Epithelial cell of proximal tubule (primary cell): ENCODE data around the gene AVPI1. TPM values are rescaled to one million over a fixed set of nuclear protein-coding genes. Genes with fewer than 3 reads are reported as not detected.
"Not testable (repeated sequence)": the region's sequence is repeated elsewhere in the genome, so short reads cannot be mapped to it uniquely, and the experiment has no call there.

Source experiments
- DNase-seq: peaks from one replicate; pipeline ENCODE4 v3.0.0-alpha.2; 2011; ENCODE audit warnings: low read depth
- H3K4me3 ChIP-seq: 2 replicates; pipeline ENCODE4 v1.5.1; 2011; ENCODE audit warnings: low read depth, mild to moderate bottlenecking, low read length
- CTCF ChIP-seq: conservative IDR thresholded peaks from 2 replicates; pipeline ENCODE4 v1.5.1; 2012; ENCODE audit warnings: low read depth, mild to moderate bottlenecking, low read length
- total RNA-seq: library from RNA; depleted of rRNA; stranded (reverse); fragments of >200 nt; gene quantifications from 2 replicates; pipeline ENCODE4 v1.2.3, GENCODE V29; 2015

The AVPI1 gene
- total RNA-seq, 1 donor from 2014 or later, result 6.5 TPM

- no peak for TF ChIP-seq CTCF
- no peak for DNase-seq
- no peak overlapping the region for H3K4me3 ChIP-seq
Observed at GRCh38 chr10:97664282-97664850, 22.7 kb downstream of the AVPI1 start.

- H3K4me3 ChIP-seq, result no peak overlapping the region
- TF ChIP-seq CTCF, result no peak
- DNase-seq, result no peak
Observed at GRCh38 chr10:97659589-97659988, 27.5 kb downstream of the AVPI1 start.

- H3K4me3 ChIP-seq, result no peak overlapping the region
- TF ChIP-seq CTCF, result no peak
- no peak for DNase-seq
Observed at GRCh38 chr10:97656777-97657176, 30.3 kb downstream of the AVPI1 start.

GRCh38 chr10:97651773-97652172, 35.3 kb downstream of the AVPI1 start:
- TF ChIP-seq CTCF, result no peak
- H3K4me3 ChIP-seq, result no peak overlapping the region
- DNase-seq, result no peak

- no peak overlapping the region for H3K4me3 ChIP-seq
- no peak for DNase-seq
- TF ChIP-seq CTCF, result no peak
Observed at GRCh38 chr10:97650726-97651125, 36.3 kb downstream of the AVPI1 start.

- H3K4me3 ChIP-seq, DNase-seq: not testable (repeated sequence)
Observed at GRCh38 chr10:97649405-97649750, 37.7 kb downstream of the AVPI1 start.

GRCh38 chr10:97648562-97649404, 38.3 kb downstream of the AVPI1 start:
- DNase-seq, result peak; percentile 63
- H3K4me3 ChIP-seq, result no peak overlapping the region
- no peak for TF ChIP-seq CTCF
